Heart left ventricle (tissue), 16 donors: ENCODE results near the gene PTPN9. TPM values are rescaled to one million over a fixed set of nuclear protein-coding genes. Genes with fewer than 3 reads are reported as not detected.
"Not testable (repeated sequence)": the region's sequence is repeated elsewhere in the genome, so short reads cannot be mapped to it uniquely, and the experiment has no call there.

Experiments
- ATAC-seq, 4 donors: fragments of 200-7000 bp; cut with Tn5 transposase; one replicate each; pipeline ENCODE4 v1.9.1; 2020 to 2022; ENCODE audit warnings: moderate library complexity in 4 of 4, mild to moderate bottlenecking in 3 of 4, moderate number of reproducible peaks in 1 of 4
- DNase-seq, 5 donors: peaks; one replicate each; pipeline ENCODE4 v3.0.0-alpha.2; 2020
- H3K27ac ChIP-seq, 12 donors: fragments of 200-600 bp; sonication (generic) in 4 of 12; one replicate each; pipeline versions ENCODE4 v1.5.0 to v1.8.0; 2016 to 2022; ENCODE audit warnings: mild to moderate bottlenecking in 2 of 12
- H3K27me3 ChIP-seq, 9 donors: fragments of 200-600 bp; sonication (generic) in 2 of 9; one replicate each; pipeline versions ENCODE4 v1.5.1 to v1.8.0; 2016 to 2022; ENCODE audit warnings: mild to moderate bottlenecking in 3 of 9
- H3K36me3 ChIP-seq, 9 donors: fragments of 200-600 bp; sonication (generic) in 2 of 9; one replicate each; pipeline versions ENCODE4 v1.5.0 to v1.8.0; 2018 to 2022; ENCODE audit warnings: mild to moderate bottlenecking in 2 of 9
- H3K4me1 ChIP-seq, 12 donors: fragments of 200-600 bp; sonication (generic) in 4 of 12; one replicate each; pipeline versions ENCODE4 v1.5.0 to v1.8.0; 2016 to 2022; ENCODE audit warnings: mild to moderate bottlenecking in 3 of 12
- H3K4me3 ChIP-seq, 12 donors: fragments of 200-600 bp; sonication (generic) in 4 of 12; one replicate each; pipeline versions ENCODE4 v1.5.0 to v1.8.0; 2017 to 2022; ENCODE audit warnings: mild to moderate bottlenecking in 9 of 12, moderate library complexity in 4 of 12
- H3K9me3 ChIP-seq, 12 donors: fragments of 200-600 bp; sonication (generic) in 4 of 12; one replicate each; pipeline versions ENCODE4 v1.5.0 to v1.8.0; 2016 to 2022; ENCODE audit warnings: mild to moderate bottlenecking in 1 of 12
- POLR2A ChIP-seq, 2 donors: fragments of 450-650 bp; IDR thresholded peaks; one replicate each; pipeline ENCODE4 v1.6.1; 2017; ENCODE audit warnings: antibody characterized with exemption in 2 of 2, mild to moderate bottlenecking in 2 of 2, moderate library complexity in 2 of 2
- WGBS, 4 donors: extraction: QIAGEN DNeasy Blood & Tissue Kit in 2 of 4; methylation state at CpG; one replicate each; pipeline versions ENCODE4 v1.1.5 to v1.1.7; 2013 to 2018; 5-methylcytosine and 5-hydroxymethylcytosine counted together
- intact Hi-C, 10 donors: fragments of 100-400 bp; cut with DNase I; formaldehyde crosslinking; loops; one replicate each; pipeline versions ENCODE4 v1.11.1 to v1.14.2; 2022
- polyA plus RNA-seq, 2 donors: library from polyadenylated mRNA; stranded (reverse); fragments of 200-250 nt; gene quantifications; one replicate each; pipeline ENCODE4 v1.2.3, GENCODE V29; 2013
- total RNA-seq, 9 donors: library from RNA; depleted of rRNA in 2 of 9; stranded (reverse); fragments of >200 nt in 2 of 9; fragmentation: NEBNext Ultra II Directional in 3 of 9; extraction: Animal tissue kit (Norgen Biotek cat#: 25700) in 3 of 9; gene quantifications; one replicate each; pipeline versions ENCODE4 v1.1.0 to v1.2.4, GENCODE V29; 2016 to 2023
- TF ChIP-seq, protein P1 (sequence below), 12 donors: fragments of 200-600 bp; sonication (generic) in 4 of 12; IDR thresholded peaks; one replicate each; pipeline versions ENCODE4 v1.5.0 to v1.8.0; 2018 to 2022; ENCODE audit warnings: antibody characterized with exemption in 12 of 12, mild to moderate bottlenecking in 5 of 12
- donor health status: ischemic (EF 13 %, LVEDD 7.1; RV severe dilation, severe dysfunction).
- donor health status: healthy with polysubstance abuse.
- donor health status: DM: no; HTN: yes; CAD: no.
- donor health status: DM: no; HTN: no; CAD: no.
- donor health status: ischemic (EF 25% LVEDD 6.9; RV normal size, moderate dysfunction).
- donor health status: ischemic (EF 25% LVEDD 5.7; RV mildly dilated, moderate dysfunction).
- donor health status: healthy.
- donor health status: DM: yes; HTN: yes; CAD: no.
- donor health status: ischemic (EF 35%, LVEDD 5.7; RV mildly dilated, moderate dysfunction).
- donor health status: nonischemic (EF 11% LVEDD 7.7; RV severe dilation, severe dysfunction).
- donor health status: DM: yes; HTN: yes; CAD: no.
- donor health status: PGD.
- donor health status: ischemic (EF 29% LVEDD 5.4; RV normal size, mild dysfunction).
- donor health status: nonischemic (EF 23%, LVEDD 6.1; RV moderate dilation, normal function).

PTPN9 gene
- total and polyA plus RNA-seq, 11 donors: 2.4 to 16.8 (median 7.7) TPM

DNA sequence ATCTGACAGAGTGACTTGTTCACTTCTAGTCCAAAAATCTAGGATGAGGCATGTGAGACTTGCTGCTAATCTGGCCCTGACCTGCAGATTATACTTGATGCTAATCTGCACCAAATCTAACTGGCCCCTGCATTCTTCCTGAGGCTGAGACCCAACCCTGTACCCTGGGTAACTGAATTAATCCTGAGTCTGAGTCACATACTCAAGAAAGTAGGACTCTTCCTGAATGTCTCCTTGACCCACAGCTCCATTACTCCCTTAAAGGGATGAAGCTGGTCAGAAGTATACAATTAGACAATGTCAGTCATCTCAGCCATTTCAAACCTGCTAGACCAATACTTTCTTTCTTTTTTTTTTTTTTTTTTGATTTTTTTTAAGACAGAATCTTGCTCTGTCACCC is 25.5 kb downstream of the PTPN9 start:
- intact Hi-C loops: no loop called here
- ATAC-seq (no peak), DNase-seq (no peak)
- Histone ChIP-seq H3K27ac (no peak overlapping the region), H3K4me3 (no peak overlapping the region), H3K9me3 (no peaks in the 10 kb centered on the region), H3K4me1 (peaks cover 0 to 35% (median 12%) of the 10 kb centered on the region in 12 donors), H3K27me3 (no peaks in the 10 kb centered on the region), H3K36me3 (no peaks in the 10 kb centered on the region)
- TF ChIP-seq, protein P1, sequence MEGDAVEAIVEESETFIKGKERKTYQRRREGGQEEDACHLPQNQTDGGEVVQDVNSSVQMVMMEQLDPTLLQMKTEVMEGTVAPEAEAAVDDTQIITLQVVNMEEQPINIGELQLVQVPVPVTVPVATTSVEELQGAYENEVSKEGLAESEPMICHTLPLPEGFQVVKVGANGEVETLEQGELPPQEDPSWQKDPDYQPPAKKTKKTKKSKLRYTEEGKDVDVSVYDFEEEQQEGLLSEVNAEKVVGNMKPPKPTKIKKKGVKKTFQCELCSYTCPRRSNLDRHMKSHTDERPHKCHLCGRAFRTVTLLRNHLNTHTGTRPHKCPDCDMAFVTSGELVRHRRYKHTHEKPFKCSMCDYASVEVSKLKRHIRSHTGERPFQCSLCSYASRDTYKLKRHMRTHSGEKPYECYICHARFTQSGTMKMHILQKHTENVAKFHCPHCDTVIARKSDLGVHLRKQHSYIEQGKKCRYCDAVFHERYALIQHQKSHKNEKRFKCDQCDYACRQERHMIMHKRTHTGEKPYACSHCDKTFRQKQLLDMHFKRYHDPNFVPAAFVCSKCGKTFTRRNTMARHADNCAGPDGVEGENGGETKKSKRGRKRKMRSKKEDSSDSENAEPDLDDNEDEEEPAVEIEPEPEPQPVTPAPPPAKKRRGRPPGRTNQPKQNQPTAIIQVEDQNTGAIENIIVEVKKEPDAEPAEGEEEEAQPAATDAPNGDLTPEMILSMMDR (IDR thresholded peaks at IDR 0.05): no peak
- no peak for TF ChIP-seq POLR2A (IDR thresholded peaks at IDR 0.05)

DNA sequence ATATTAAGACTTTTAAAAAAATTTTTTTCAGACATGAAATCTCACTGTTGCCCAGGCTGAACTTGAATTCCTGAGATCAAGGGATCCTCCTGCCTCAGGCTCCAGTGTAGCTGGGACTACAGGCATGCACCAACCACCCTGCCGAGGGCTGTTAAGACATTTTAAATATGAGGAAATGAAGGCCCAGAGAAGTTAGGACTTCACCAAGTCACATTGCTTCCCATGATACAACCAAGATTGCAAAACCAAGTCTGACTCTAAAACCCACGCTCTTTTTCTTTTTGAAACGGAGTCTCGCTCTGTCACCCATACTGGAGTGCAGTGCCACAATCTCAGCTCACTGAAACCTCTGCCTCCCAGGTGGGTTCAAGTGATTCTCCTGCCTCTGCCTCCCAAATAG is 28.0 kb downstream of the PTPN9 start:
- Histone ChIP-seq H3K4me1 (peaks cover 0 to 44% (median 17%) of the 10 kb centered on the region in 12 donors), H3K9me3 (no peaks in the 10 kb centered on the region), H3K27me3 (no peaks in the 10 kb centered on the region), H3K36me3 (no peaks in the 10 kb centered on the region), H3K27ac (peak overlapping the region in 1 of 12 donors; percentile 21), H3K4me3 (no peak overlapping the region)
- intact Hi-C loops: no loop called here
- ATAC-seq: no peak
- WGBS, 4 donors: 88 to 97% (median 93%) methylated on average over 4 of the region's 4 CpGs
- no peak for DNase-seq
- TF ChIP-seq, protein P1 (IDR thresholded peaks at IDR 0.05): no peak
- no peak for TF ChIP-seq POLR2A (IDR thresholded peaks at IDR 0.05)

DNA sequence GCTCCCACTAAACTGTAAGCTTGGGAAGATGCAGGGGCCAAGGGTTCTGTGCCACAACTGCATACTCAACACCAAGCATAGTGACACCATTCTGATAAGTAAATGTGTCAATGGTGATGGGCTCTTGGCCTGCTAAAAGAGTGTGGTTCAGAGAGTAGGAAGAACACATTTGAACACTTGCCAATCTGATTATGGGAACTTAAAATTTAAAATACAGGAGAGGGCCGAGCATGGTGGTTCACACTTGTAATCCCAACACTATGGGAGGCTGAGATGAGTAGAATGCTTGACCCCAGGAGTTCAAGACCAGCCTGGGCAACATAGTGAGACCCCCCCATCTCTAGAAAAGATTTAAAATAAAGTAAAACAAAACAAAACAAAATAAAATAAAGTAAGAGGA is 34.1 kb downstream of the PTPN9 start:
- Histone ChIP-seq H3K4me1 (peaks cover 0 to 42% (median 23%) of the 10 kb centered on the region in 12 donors), H3K27ac (no peak overlapping the region), H3K36me3 (no peaks in the 10 kb centered on the region), H3K4me3 (no peak overlapping the region), H3K27me3 (no peaks in the 10 kb centered on the region), H3K9me3 (no peaks in the 10 kb centered on the region)
- DNase-seq (no peak), ATAC-seq (no peak)
- no peak for TF ChIP-seq POLR2A (IDR thresholded peaks at IDR 0.05)
- TF ChIP-seq, protein P1 (IDR thresholded peaks at IDR 0.05): no peak
- 35 to 56% (median 41%) methylated on average over 1 of the region's 1 CpG for WGBS, 4 donors
- intact Hi-C loops: no loop called here

DNA sequence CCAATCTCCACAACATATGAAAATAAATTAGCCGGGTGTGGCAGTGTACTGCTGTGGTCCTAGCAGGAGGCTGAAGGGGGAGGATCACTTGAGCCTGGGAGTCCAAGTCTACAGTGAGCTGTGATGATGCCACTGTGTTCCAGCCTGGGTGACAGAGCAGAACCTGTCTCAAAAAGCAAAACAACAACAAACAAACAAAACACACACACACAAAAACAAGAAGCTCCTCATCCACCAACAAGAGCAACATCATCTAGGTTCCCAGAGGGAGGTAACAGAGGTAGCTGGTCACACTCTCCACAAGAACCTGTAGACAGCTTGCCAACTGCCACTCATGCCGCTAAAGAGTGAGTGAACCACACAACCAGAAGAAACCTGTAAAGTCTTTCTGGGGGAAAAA is 34.8 kb downstream of the PTPN9 start:
- DNase-seq (no peak), ATAC-seq (no peak)
- 75 to 88% (median 85%) methylated on average over 2 of the region's 2 CpGs for WGBS, 4 donors
- intact Hi-C loops: loop anchor here in 1 of 10 donors (5.0 kb wide), 1 partner anchor 33 kb away; the partner anchor contains the start of gene PTPN9
- H3K36me3 ChIP-seq: no peaks in the 10 kb centered on the region
- H3K27ac ChIP-seq: no peak overlapping the region
- TF ChIP-seq POLR2A (IDR thresholded peaks at IDR 0.05): no peak
- TF ChIP-seq, protein P1 (IDR thresholded peaks at IDR 0.05): no peak
- no peak overlapping the region for H3K4me3 ChIP-seq
- no peaks in the 10 kb centered on the region for H3K9me3 ChIP-seq
- H3K4me1 ChIP-seq: peaks cover 0 to 44% (median 23%) of the 10 kb centered on the region in 12 donors
- H3K27me3 ChIP-seq: no peaks in the 10 kb centered on the region

DNA sequence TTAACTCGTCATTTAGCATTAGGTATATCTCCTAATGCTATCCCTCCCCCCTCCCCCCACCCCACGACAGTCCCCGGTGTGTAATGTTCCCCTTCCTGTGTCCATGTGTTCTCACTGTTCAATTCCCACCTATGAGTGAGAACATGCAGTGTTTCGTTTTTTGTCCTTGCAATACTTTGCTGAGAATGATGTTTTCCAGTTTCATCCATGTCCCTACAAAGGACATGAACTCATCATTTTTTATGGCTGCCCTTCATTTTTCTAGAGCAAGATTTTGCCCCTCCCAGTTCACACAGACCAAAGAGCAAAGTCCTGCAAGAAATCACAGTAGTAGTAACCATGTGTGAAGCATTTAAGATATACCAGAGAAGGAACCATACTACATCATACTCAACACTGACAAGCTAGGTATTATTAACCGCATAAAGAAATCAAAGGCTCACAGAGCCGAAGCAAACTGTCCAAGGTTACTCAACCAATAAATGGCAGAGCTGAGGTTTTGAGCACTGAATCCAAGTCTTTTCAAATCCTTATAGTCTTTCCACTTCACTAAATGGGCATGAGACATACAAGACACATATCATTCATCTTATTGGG is 36.1 kb downstream of the PTPN9 start:
- H3K27ac ChIP-seq: peak overlapping the region in 7 of 12 donors; percentile 18 to 60 (median 44)
- H3K27me3 ChIP-seq, DNase-seq, H3K36me3 ChIP-seq, ATAC-seq, H3K9me3 ChIP-seq, H3K4me3 ChIP-seq: not testable (repeated sequence)
- WGBS, 4 donors: 64 to 76% (median 69%) methylated on average over 6 of the region's 6 CpGs
- peaks cover 0 to 44% (median 23%) of the 10 kb centered on the region in 12 donors for H3K4me1 ChIP-seq
- intact Hi-C loops: loop anchor here in 1 of 10 donors (5.0 kb wide), 1 partner anchor 34 kb away; the partner anchor contains the start of gene PTPN9
